ENCODE results near the gene TMCC1.
"Not testable (repeated sequence)": the region's sequence is repeated elsewhere in the genome, so short reads cannot be mapped to it uniquely, and the experiment has no call there.

TMCC1 gene

DNA sequence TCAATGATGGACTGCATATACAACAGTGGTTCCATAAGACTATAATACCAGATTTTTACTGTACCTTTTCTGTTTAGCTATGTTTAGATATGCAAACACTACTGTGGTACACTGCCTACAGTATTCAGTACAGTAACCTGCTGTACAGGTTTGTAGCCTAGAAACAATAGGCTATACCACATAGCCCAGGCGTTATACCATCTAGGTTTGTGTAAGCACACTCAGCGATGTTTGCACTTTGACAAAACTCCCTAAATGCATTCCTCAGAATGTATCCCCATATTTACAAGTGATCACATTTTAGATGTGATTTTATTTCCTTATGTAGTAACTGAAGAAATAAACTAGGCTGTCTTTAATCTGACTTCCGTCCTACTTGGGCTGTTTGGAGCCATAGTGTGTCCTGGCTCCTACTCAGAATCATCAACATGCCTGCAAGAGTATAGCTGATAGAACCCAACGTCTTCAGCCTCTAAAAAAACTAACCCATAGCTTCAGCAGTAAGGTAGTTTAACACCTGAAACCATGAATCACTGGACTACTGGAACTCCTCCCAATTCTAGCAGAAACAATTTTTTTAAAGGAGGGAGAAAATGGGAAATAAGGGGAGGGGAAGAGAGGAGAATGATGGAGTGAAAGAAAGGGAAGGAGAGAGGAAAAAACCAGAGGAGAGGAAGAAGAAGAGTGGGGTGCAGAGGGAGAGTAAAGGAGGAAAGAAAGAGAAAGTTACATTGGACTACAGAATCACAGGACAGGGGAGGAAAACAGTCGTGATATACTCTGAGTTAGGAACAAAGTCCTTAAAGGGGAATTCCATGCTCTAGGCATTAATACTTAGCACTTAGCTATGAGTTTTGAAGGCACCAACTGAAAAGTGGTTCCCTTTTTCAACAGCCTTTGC, 219.4 kb downstream of the TMCC1 start:
- DNase-seq, result no peak

DNA sequence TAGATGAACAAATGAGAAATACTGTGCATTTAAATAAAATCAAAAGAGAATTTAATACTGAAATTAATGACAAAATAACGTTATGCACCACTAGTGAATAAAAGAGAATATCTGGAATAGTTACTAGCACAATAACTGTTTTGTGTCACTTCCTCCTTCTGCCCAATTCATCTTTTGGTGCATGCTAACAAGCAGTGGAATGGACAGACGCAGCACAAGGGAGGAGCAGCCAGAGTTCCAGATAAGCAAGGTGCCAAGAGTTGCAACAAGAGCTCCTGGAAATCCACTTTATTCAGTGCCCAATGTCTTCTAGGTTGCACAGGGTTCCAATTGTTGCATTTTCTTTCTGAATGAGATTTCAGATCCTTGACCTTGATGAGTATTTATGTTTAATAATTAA, 220.5 kb downstream of the TMCC1 start:
- no peak for DNase-seq

DNA sequence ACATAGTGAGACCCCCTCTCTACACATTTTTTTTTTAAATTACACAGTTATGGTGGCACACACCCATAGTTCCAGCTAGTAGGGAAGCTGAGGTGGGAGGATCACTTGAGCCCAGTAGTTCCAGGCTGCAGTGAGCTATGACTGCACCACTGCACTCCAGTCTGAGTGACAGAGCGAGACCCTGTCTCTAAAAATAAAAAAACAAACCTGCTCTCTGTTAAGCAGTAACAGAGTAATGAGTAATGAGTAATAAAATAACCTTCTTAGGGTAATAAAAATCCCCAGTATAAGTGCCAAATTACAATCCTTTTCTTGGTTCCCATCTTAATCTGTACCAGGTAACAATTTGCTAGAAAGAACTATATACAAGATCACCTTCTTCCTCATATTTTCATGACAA, 221.1 kb downstream of the TMCC1 start:
- no peak for DNase-seq

DNA sequence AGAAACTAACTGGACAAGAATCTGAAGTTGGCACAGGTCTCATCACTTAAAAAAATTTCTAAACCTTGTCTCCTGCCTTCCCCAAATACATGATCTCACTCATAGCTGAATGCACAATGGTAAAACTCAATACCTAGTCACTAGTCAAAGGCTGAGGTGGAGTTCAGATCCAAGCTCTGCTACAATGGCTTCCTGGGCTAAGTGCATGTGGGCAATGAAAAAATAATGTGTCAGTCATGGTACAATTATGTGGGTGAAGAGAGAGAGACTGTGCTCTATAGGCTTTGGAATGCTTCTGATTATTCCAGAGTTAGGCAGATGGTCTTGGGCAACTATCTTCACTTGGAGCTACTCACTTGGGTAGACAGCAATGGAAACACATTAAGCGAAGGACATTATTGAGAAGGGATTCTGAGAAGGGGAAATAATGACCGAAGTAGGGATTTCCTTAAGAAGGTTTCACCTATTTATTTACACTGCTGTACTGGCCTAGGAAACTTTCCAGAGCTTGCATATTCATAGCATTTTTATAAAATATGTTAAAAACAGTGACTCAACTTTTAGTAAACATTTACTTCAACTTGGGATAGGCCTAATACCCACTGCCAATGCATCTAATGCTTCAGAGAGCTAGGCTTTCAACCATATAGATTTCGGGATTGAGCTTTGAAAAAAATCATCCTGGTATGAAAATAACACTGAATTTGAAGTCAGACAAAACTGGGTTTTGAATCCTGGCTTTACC, 228.3 kb downstream of the TMCC1 start:
- DNase-seq, result no peak

DNA sequence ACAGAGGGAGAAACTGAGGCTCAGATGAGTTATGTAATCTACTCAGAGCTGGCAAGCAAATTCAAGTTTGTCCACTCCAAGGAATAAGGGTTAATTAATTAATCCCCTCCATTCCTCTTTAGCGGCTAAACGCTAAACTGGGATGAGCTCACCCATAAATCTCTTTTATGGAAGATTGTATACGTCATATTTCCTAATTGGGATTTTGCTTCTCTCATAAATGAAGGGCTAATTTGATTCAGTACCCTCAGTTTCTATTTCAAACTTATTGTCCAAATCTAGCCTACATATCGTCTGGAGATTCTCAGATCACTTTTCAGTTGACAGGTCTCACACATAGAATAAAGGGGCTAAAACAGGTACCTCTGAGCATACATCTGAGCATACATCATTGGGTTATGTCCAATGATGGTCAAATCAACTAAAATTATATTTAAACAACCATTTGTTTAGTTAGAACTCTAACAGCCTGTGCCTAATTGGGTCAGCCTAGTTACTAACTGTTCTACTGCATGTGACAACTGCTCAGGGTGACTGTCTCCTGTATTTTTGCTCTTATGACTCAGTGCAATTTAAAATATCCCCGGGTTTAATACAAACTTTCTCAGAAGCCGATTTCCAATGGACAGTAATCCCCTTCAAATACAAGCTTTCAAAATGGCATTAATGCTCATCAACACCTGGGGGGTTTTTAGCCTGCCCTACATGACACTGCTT, 229.4 kb downstream of the TMCC1 start:
- no peak for DNase-seq

DNA sequence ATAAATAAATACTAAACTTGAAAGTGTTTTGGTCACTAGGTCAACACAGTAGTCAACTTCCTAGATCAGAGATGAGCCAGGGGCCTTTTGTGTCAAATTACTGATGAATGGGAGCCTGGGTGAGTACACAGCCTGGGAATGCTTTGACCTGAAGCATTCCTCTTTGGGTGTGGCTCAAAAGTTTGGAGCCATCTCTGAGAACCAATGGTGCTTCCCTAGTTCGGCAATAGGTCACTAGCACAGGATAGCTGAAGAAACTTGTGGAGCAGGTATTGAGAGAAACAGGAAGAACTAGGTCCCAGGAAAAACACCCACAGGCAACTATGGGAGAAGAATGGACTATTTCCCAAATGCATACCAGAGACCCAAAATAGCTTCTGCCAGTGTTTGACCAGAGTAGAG, 230.5 kb downstream of the TMCC1 start:
- no peak for DNase-seq

DNA sequence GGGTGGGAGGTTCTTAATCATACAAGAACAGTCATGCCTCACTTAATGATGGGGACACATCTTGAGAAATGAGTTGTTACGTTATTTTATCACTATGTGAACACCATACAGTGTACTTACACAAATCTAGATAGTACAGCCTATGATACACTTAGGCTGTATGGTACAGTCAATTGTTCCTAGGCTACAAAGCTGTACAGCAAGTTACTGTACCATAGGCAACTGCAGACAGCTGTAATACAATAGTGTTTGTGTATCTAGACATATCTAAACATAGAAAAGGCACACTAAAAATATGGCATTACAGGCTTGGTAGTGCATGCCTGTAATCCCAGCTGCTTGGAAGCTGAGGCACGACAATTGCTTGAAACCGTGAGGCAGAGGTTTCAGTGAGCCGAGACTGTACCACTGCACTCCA, 231.3 kb downstream of the TMCC1 start:
- DNase-seq, result no peak

DNA sequence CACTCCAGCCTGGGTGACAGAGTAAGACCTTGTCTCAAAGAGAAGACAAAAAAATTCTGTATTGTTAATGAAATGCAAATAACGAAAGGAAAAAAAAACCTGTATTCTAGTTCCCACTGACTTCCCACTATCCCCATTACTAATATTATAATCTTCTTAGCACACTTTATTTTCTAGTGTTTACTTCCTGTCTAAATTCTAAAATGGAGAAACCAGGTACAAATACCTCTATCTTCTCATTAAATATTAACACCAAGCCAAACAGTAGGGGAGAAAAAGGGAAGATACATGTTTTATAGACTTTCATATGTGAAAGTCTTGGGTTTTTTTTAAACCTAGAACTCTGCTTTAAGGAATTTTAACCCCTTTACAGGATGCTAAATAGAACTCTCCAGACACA, 231.7 kb downstream of the TMCC1 start:
- no peak for DNase-seq

DNA sequence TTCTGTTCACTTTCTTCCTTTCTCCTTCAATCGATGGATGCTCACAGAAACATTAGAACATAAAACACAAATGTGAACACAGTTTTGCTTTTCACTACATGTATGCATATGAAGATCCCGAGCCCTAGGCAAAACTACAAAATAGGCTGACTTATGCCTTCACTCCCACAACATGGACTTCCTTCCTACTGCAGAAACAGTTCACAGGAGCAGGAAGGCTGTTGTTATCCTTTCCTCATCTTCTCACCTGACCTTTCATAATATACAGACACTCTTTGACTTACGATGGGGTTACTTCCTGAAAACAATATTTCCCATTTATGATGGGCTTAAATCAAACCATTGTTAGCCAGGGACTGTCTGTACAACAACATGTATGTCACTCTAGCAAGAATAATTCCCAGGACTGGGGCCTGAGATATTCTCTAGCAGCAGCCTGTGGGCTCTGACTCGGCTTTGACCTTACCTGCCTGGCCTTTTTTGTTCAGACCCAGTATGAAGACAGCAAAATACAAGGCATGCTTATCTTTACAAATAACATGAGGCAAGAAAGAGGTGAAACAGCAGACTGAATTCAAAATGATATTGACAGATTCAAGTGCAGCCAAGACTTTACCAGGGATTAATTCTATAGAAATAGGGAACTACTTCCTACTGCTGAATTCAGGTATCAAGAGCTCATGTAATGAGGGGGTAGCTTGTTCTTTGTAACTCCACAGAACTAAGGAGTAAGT, 235.2 kb downstream of the TMCC1 start:
- DNase-seq, result no peak

DNA sequence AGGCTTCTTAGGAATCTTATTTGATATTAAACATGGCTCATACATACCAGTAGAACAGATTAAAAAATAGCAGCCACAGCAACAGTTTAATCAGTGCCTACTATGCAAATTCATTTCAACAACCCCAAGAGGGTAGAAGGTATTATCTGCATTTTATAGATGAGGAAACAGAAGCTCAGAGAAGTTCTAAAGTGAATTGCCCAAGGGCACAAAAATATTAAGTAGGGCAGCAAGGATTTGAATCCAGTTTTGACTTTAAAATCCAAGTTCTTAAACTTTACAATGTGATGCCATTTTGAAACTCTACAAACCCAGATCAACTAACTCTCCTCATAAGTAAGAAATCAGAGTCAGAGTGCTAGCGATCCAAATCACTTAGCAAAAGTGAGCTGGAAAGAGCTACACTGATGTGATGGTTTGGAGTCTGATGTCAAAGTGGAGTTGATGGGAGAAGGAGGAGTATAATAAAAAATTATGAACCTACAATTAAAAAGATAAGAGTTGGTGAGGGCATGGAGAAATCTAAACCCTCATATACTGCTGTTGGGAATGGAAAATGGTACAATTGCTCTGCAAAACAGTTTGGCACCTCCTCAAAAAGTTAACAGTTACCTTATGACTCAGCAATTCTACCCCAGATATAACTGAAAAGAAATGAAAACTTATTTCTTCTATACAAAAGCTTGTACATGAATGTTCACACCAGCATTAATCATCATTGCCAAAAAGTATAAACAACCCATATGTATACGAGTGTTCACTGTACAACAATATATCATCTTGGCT, 236.1 kb downstream of the TMCC1 start:
- no peak for DNase-seq

DNA sequence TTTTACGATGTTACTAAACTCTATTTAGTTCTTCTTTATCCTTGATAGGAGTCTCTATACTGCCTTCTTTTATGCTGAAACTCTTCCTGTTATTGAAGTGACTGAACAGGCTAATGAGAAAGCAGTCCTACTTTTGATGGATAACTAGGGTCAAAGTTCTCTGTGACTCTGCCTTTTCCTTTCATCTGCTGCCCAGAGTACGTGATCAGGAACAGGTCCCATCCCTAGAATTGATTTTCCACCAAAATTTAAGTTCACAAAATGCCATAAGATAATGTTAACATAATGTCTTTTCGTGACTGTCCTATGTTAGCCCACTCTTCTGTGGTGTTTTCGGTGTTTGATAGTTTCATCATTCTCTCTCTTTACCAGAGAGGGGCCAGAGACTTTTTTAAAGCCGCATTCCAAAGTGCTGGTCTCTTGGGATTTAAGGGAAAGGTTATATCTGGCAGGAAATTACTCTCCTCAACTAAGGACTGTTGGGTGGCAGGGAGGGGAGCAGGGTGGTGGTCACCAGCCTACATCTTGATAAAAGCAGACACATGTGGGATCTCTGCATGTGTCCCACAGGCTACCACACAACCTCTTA, 236.8 kb downstream of the TMCC1 start:
- no peak for DNase-seq

DNA sequence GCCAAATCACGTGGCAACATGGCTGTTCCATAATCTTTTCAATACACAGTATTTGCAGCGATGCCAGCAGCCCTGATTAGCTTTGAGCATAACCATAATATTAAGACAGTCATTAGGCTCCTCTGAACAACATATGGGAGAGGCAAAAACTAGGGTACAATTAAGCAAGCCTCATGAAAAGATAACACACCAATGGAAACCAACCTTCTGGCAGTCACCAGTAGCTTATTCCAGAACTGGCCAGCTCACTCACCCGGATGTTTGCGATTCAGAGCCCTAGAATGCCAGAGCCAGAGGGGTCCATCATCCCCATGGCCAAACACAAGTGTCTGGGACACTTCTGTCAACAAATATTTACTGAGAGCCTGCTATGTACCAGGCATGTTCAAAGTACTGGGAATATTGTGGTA, 238.2 kb downstream of the TMCC1 start:
- no peak for DNase-seq

DNA sequence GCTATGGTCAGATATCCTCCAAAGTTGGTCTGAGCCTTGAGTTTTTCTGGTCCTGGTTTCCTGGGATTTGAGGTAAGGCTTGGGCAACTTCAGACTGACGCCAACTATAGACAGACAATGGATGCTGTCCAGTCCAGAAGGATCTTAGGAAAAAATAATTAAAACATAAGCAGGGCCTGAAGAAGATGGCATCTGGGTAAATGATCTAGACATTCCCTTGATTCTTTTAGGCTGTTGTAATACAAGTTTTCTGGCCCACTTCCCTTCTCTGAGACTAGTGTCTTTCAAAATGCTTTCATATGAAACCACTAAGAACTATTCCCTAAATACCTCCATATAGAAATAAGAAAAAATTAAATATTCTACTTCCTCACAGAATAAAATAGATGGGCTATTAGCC, 239.4 kb downstream of the TMCC1 start:
- DNase-seq, result no peak

DNA sequence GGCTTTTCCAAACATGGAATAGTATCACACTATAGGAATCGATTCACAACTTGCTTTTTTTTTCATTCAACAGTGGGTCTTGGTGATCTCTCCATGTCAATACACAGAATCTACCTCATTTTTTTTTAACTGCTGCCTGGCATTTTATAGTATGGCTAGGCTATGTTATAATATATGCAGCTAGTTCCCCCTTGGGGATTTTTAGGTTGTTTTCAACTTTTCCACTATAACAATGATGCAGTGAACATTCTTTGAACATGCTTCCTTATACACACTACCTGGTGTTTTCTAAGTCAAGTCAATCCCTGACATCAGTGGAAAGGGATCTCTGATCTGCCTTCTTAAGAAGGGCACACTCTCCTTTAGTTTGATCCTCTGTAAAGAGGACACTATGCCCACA, 240.5 kb downstream of the TMCC1 start:
- DNase-seq, result no peak

DNA sequence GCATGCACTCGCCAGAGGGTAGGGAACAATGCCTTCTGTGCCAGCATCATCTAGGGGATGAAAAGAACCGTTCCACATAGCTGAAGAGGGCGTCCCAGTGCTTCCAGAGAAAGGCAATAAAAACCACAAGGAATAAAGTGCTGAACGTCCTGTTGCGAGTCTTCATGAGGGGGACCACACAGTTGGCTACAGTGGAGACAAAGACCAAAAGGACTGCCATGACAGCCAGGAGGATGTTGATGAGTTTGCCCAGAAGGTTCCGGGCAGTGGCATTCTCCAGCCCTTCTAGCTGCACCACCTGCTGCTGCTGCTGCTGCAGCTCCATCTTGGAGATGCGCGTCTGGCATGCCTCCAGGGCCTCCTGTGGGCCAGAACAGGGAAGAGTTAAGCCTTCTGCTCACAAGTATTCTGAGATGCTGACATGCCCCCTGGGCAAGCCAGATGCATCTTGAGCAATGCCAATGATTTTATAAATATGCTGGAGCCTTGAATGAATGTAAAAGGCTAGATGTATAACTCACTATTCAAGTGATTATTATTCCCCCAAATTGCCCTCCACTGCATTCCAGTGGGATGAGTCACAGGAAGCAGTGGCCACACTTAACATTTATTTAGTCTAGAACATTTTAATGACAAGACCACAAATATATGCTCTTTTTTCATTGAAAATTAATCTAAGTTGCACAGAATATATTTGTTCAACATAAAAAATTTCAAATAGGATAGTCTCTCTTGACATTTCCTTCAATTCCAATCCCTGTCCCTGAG, 241.9 kb downstream of the TMCC1 start:
- no peak for DNase-seq

DNA sequence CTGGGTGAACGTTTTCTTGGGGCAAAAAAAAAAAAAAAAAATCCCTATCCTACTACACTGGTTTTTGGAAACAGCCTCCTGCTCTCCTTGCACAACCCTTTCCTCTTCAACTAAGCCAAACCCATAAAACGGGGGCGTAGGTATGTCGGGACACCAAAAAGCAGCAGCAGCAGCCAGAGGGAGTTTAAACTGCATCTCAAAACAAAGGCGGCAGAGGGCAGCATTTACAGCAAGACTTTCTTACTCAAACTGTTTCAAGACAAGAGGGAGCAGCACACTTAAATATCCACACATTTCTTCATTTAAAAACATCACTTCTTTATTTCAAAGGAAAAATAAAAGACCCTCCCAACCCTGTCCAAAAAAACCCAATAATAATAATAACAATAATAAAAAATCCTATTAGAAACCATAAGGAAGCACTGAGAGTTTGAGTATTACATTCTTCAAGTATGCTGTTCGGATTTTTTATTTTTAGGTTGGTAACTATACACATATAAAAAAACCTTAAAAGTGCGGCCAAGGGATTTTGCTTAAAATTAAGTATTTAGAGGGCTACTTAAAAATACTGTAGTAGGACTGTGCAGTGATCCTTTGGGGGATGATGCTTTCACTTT, 243.1 kb downstream of the TMCC1 start:
- peak; percentile 69 for DNase-seq

DNA sequence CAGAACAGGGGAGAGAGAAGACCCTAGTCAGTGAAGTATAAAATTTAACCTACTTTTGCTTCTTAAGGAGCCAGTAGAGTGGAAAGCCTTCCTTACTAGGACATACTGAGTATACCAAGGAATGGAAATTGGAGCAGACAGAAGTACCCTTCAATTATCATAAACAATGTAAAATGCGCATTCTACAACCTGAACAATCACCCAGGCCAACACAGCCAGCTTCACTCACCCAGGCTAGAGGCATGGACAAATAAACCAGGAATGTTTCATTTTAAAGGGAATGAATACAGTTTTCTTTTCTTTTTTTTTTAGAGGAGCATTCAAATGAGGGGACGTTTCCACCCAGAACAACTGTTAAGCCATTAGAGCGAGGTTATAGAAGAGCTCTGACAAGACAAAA, 245.1 kb downstream of the TMCC1 start:
- peak; percentile 72 for DNase-seq

DNA sequence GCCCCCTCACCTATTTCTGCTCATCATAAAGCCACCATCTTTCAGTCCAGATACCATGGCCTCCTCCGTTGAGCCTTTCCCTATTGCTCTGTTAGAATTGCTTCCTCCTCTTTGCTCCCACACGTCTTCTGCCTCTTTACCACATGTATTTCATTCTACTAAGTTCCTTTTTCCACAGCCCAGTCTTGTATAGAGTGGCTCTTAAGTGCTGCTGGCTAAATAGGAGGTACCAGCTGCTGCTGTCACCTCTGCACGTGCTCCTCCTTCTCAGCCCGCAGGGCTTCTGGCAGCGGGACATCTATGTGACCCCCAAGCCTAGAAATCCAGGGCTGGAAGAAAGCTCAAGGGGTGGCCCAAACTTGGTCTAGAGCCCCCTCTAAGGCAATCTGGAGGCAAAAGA, 248.2 kb downstream of the TMCC1 start:
- DNase-seq, result no peak

DNA sequence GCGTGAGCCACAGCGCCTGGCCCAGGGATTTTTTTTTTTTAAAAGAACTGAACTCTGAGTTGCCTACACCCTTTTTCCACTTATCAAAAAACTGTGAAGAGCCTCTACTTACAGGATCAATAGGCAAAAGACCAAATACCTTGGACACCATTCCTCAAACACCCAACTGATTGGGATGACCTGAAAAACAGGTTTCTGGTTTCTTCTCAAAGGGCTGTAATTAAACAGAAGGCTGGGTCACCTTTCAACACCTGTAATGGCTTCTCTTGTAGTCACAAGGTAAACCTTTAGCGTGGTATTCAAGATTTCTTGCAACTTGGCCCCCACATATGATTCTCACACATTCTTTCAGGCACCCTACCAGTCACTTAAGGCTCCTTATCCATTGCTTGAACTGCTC, 248.7 kb downstream of the TMCC1 start:
- DNase-seq, result no peak

DNA sequence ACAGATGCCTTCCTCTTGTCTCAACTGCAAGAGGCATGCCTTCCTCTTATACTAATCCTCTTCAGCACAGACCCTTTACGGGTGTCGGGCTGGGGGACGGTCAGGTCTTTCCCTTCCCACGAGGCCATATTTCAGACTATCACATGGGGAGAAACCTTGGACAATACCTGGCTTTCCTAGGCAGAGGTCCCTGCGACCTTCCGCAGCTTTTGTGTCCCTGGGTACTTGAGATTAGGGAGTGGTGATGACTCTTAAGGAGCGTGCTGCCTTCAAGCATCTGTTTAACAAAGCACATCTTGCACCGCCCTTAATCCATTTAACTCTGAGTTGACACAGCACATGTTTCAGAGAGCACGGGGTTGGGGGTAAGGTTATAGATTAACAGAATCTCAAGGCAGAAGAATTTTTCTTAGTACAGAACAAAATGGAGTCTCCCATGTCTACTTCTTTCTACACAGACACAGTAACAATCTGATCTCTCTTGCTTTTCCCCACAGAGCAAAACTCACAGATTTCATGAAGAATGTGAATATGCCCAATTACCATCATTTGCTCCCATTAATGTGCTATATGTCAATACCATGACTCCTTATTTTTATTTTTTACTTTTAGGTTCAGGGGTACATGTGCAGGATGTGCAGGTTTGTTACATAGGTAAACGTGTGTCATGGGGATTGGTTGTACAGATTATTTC, 251.8 kb downstream of the TMCC1 start:
- not testable (repeated sequence) for DNase-seq
